HUDEP-2 (cell line): ENCODE data around the gene TIPRL.
A peak's percentile ranks its signal among the peaks of the same experiment; 100 is the strongest.
"Not testable (repeated sequence)": the region's sequence is repeated elsewhere in the genome, so short reads cannot be mapped to it uniquely, and the experiment has no call there.

Experiments
- DNase-seq, 76 experiments: peaks; one replicate each; lab custom pipeline; 2025; ENCODE audit not compliant: unreplicated experiment in 76 of 76; lab: John Stamatoyannopoulos, UW

TIPRL gene

DNA sequence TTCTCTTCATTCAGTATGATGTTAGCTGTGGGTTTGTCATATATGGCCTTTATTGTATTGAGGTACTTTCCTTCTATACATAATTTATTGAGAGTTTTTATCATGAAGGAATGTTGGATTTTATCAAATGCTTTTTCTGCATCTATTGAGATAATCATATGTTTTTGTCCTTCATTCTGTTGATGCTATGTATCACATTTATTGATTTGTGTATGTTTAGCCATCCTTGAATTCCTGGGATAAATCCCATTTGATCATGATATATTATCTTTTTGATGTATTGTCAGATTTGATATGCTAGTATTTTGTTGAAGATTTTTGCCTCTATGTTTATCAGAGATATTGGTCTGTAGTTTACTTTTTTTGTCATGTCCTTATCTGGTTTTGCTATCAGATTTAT lies 21.1 kb upstream of the TIPRL start:
- no peak for DNase-seq

DNA sequence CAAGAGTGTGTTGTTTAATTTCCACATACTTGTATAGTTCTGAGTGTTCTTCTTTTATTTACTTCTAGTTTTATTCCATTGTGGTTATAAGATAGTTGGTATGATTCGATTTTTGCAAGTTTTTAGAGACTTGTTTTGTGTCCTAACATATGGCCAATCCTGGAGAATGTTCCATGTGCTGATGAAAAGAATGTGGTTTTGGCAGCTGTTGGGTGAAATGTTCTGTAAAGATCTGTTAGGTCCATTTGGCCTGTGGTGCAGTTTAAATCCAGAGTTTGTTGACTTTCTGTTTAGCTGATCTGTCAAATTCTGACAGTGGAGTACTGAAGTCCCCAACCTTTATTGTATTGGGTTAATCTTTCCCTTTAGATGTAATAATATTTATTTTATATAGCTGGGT lies 19.5 kb upstream of the TIPRL start:
- DNase-seq: no peak

DNA sequence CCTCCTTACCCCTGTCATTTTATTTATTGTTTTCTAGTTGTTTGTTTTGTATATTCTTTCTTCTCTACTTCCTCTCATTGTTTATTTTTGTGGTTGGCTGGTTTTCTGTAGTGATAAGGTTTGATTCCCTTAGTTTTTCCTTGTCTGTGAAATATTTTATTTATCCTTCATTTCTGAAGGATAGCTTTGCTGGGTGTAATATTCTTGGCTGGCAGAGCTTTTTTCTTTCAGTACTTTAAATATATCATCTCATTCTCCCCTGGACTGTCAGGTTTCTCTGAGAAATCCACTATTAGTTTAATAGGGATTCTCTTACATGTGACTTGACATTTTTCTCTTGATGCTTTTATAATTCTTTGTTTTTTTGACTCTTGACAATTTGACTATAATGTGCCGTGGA lies 18.8 kb upstream of the TIPRL start:
- no peak for DNase-seq

DNA sequence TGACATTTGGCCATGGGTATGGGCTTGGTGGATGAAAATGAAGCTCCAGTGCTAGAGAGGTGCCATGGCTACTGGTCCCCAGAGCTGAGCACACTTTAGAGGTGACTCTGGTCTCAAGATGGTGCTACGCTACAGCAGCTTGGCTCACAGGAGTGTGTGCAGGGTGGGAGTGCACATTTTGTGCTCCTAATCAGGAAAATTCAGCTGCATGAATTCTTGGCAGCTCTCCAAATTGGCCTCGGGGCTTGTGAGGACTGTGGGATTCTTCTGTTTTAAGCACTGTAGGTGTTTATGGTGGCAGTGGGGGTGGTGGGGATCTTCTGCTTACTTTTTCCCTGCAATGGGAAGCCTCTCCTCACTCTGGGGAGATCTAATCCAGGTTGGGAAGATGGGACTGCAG lies 17.3 kb upstream of the TIPRL start:
- DNase-seq: peak in 69 of 76 experiments; percentile 12 to 84 (median 47)

DNA sequence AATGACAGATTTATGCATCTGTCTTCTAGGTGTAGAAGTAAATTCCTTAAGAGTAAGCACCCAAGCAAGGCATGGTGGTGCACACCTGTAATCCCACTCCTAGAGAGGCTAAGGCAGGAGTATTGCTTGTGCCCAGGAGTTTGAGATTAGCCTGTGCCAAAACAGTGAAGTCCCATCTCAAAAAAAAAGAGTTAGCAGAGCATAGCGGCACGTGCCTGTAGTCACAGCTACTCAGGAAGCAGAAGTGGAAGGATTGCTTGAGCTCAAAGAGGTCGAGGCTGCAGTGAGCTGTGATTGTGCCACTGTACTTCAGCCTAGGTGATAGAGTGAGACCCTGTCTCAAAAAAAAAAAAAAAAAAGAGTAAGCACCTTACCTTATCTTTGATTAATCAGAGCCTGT lies 15.1 kb upstream of the TIPRL start:
- no peak for DNase-seq

DNA sequence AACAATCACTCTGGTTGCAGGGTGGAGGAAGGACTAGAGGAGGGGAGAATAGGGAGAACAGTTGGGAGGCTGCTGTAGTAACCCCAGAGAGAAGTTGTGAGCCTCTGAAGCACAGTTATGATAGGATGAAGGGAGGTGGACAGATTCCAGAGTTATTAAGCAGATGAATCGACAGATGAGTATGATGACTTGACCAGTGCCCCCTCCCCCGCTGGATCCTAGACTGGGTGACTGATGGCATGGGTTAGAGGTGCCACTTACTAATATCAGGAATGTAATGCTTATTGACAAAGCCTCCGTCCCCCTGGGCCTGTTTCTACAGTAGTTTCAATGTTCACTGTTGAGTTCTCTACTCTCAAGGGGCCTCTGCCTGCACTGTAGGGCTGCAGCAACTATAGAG lies 14.0 kb upstream of the TIPRL start:
- no peak for DNase-seq

DNA sequence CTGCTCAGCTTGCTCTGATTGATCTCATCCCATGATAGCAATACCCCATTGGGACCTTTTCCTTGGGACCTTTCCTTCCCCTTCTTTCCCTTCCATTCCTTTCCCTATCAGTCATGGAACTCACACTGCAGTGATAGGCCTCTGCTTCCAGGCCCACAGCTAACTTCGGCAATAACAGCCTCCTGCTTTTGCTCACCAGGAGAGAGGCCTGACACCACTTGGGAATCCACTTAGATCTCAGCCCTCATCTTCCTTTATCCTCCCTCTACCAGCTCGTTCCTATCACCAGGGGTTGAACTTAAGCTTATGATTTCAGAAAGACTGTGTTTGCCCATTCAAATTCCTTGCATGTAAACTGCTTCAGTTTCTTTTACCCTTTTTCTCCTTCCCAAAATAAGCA lies 11.0 kb upstream of the TIPRL start:
- no peak for DNase-seq

DNA sequence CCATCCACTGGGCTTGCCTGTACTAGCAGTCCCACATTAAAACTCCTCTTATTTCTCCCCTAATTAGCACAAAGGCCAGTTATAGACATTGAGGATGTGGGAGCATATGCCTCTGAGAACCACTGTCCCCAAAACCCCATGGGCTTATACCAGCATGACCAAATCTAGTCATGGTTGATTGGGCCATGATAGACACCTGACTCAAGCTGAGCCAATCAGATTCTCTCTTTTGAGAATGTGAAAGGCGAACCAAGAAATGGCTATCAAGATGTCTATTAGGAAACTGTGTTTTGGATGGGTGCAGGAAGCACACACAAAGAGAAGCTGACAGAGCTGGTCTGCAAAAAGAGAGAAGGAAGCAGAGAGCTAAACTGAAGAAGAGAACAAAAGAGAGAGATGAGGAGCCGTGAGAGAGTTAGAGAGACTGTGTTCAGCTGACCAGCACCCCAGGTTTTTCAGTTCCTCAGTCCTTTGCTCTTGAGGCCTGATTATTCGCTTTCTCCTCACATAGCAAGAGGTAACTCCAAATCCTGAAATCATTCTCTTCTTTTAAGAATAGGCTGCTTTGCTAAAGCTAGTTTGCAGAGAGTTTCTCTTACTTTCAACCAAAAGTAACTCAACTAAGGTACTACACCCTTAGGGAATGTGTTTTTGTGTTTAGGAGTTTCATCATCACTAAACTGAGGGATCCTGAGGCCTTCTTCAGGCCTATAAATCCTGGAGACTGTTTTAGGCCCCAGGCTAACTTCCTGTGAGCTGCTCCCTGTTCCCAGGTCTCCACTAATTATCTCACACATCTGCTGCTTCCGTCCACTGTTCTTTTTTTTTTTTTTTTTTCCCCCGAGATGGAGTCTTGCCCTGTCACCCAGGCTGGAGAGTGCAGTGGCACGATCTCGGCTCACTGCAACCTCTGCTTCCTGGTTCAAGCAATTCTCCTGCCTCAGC lies 7.9 kb upstream of the TIPRL start:
- DNase-seq: no peak

DNA sequence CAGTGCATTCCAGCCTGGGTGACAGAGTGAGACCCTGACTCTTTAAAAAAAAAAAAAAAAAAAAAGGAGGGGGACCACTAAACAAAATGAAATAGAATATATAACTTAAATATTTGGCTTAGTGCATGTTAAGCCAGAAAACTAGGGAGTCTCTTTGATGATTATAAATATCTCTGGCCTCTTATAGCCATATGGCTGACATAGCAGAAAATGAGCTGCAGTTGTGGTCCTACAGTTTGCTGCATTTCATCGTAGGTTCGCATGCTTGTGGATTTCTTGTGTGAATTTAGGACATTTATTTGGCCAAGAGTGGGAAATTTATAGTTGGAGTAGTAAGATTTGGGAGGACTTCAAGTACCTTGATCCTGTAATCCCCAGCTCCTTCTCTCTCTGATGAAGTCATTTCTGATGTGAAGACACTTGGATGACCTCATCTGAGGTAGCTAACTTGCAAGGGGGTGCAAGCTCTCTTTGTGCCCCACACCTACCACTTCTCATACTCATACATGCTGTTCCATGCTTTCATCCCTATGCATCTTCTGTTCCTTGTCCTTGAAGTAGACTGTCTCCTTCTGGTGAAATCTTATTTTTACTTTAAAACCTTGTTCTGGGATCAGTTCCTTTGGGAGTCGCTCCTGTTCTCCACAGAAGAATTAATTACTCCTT lies 6.4 kb upstream of the TIPRL start:
- DNase-seq: no peak

DNA sequence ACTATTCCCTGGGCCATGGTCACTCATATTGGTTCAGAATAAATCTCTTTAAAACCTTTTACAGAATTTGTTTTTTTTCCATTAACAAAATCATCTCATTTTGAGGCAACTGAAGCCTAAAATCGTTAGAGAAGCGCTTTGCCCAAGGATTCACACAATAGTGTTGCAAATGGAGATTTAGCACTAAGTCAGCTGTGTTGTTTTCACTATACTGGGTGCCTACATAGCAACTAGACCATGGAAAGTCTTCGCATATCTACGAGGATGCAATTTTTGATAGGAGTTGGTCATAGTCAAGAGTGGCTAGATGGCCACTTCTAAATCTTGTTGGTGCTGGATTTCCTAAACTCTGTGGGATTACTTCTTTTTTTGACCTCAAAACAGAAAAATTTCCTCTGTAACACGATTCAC lies 530 bp upstream of the TIPRL start:
- no peak for DNase-seq

DNA sequence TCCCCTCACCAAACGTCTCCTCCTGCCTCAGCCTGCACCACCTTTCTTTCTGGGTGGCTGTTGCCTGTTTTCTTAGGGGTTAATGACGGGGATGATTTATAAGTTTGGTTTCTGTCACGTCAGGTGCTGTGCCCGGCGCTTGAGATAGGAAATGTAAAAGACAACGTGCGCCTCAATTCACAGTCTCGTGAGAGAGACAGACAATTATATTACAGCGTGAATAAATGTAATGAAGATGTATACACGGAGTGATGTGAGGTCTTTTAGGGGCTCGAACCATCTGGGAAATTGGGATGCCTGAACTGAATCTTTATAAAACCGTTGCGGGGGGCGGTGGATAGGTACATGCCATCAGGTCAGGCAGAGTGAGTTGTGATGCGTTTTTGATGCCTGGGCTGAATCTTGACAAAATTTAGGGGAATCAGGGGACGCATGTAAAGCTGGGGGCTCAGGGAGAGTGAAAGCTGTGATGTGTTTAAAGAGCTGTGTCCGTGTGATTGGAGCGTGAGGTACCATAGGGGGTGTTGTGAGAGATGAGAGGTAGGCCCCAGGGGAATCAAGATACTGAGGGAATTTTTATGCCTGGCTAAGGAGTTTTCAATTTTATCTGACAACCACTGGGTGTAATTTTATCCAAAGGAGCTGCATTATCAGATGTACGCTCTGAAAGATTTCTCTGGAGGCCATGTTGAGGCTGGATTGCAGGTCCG lies 831 bp downstream of the TIPRL start:
- peak in 3 of 76 experiments; percentile 4 to 7 (median 5) for DNase-seq

DNA sequence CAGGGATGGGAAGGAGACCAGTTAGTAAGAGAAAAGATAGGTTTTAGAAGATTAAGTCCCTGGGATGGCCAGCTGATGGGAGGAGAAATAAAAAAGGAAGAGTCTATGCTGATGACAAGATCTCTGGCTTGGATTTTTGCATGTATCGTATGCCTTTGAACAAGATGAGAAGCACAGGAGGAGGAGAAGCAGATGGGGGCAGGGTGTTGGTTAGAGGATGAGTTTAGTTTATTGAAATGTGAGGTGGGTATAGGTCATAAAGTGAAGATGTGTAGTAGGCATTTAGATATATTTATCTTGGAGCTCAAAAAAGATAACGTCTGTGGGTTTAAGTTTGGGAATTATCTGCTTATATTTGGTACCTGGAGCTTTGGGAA lies 1.4 kb downstream of the TIPRL start:
- DNase-seq: no peak

DNA sequence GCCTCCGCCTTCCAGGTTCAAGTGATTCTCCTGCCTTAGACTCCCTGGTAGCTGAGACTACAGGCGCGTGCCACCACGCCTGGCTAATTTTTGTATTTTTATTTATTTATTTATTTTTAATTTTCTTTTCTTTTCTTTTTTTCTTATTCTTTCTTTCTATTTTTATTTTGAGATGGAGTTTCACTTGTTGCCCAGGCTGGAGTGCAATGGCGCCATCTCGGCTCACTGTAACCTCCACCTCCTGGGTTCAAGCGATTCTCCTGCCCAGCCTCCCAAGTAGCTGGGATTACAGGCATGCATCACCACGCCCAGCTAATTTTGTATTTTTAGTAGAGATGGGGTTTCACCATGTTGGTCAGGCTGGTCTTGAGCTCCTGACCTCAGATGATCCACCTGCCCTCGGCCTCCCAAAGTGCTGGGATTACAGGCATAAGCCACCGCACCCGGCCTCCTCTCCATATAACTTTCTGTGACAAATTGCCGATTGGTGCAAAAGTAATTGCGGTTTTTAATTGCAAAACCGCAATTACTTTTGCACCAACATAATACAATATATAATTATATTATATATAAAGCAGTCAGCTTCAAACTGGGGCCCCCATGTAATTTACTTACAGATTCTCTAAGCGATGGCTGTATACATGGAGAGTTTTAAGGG lies 2.4 kb downstream of the TIPRL start:
- not testable (repeated sequence) for DNase-seq

DNA sequence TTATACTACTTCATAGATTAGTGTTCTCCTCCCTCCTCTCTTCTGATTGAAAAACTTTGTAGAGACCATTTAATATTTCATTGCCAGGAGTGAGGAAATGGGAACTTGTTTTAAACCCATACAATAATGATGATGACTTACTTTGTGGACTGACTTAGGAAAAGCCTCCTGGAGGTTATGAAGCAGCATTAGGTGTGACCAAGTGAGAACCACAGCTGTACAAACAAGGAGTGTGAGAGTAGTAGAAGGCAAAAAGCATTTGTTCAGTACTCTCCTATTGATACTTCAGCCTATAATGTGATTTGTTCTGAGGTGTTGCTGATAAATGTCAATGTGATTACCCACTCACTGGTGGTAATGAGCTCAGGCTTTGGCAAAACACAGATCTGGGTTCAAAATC lies 8.4 kb downstream of the TIPRL start:
- no peak for DNase-seq

DNA sequence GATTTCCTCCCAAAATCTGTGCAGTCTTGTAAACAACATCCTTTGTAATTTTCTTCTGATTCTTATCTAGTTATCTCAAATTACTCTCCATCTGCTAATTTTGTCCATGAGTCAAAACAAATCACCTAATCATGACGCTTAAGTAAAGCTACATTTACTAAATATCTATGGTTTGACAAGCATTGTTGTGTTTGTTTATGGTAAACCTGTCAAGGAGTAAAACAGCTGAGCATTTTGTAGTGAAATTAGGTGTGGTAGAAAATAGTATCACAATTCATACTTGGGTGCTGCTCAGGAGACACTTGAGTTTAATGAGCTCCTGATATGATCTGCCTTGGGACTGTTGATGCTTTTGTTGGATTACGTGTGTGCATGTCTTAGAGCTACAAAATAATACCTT lies 11.6 kb downstream of the TIPRL start:
- DNase-seq: no peak

DNA sequence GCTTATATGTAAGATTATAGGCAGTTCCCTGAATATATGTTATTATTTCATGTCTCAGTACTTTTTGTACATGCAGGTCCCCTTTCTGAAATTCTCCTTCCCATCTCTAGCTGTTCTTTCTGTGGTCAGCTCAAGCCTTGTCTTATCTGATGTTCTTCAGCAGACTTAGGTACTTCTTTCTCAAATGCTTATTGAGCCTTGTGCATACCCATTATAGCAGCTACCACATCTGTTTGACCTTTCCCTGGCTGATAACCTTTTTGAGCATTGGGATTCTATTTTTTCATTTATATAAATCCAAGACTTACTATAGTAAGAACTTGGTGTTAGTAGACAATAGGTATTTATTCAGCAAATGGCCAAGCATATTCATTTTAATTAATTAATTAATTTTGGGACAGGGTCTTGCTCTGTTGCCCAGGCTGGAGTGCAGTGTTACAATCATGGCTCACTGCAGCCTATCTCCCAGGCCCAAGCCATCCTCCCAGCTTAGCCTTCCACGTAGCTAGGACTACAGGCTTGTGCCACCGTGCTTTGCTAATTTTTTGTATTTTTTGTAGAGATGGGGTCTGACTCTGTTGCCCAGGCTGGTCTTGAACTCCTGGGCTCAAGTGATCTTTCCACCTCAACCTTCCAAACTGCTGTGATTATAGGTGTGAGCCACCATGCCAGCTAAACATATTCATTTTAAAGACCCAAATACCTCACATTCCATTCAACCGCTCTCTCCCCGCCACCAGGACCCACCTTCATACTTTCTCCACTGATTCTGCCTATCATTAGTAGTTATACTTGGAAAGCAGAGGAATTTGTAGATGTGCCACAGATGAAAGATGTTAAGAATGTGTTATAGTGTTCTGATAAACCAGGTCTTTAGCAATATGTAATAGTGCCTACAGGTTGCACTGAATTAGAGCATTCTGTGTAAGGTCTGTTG lies 16.7 kb downstream of the TIPRL start:
- DNase-seq: peak in 1 of 76 experiments; percentile 4

DNA sequence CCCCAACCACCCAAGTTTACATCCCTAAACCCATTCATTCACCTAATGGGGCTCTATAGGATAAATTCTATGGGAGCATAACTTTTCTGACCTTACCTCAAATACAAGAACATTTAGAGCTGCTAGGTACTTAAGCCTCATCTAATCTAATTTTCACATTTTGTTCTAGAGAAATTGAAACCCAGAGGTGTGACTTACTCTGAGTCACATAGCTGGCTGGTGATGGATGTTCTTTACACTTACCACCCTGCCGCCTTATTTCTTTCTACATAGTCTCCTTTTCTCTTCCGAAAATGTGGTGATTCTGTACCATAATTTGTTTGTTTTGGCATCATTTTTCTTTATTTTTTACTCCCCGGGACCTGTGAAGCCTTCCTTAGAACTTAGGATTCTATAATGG lies 20.3 kb downstream of the TIPRL start:
- DNase-seq: no peak

DNA sequence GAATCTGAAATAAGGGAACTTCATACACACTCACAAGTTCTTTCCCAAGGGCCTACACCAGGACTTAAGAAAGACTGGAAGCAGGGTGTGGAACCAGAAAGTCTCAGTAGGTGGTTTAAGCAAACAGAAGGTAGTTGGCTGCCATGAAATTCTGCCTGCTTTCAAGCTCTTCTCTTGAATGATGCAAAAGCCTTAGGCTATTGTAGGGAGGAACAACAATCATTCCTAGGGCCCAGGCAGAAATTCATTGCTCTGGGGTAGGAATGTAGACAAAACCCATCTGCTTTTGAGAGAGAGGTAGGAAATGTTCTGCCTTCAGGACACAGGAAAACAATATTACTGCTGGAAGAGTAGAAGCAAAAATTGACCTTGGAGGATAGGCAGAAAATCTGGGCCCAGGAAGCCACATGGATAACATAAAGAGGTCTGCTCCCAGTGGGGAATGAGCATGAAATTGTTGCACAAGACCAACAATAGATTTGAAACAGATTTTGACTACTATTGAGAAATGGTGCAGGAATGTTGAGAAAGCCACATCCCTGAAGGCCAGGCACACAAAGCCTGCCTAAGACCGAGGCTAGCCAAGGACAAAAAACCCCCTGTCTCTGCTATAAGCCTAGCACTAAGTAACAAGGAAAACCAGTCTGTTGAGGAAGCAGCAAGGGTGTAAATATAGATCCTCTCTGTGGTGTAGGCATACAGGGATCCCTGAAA lies 24.3 kb downstream of the TIPRL start:
- no peak for DNase-seq

DNA sequence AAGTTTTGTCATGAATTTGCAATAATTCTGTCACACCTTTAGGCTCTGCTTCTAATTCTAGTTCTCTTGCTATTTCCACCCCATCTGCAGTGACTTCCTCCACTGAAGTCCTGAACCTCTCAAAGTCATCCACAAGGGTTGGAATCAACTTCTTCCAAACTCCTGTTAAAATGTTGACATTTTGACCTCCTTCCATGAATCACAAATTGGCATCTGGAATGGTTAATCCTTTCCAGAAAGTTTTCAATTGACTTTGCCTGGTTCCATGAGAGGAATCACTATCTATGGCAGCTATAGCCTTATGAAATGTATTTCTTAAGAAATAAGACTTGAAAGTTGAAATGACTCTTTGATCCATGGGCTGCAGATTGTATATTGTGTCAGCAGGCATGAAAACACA lies 27.3 kb downstream of the TIPRL start:
- no peak for DNase-seq
